Measurements from ENCODE around the gene MCRS1.

The MCRS1 gene

DNA sequence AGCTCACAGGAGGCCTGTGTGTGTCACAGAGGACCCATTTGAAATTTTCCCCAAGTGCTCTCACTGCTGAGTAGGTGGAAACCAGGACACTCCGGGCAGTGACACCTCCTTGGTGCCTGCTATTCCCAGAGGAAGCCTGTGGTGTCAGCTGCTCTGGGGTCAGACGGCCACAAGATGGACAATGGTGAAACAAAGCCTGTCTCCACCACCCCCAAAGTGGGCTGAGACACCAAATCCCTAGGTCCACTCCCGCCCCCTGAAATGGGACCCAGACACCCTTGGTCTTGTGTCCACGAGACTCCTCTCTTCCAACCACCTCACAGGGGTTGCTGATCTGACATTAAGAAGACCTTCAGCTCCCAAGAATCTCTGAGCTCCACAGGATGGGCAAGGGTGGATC lies 22.1 kb downstream of the MCRS1 start:
- no peak for DNase-seq (ENCODE audit: low spot score)
- no peak overlapping the region for H2BK12ac ChIP-seq (ENCODE audit: low read length)
- H2BK5ac ChIP-seq (ENCODE audit: low read length), result no peak overlapping the region
- H3K27ac ChIP-seq (replicated peaks; ENCODE audit: low read length), result no peak overlapping the region
- H4K91ac ChIP-seq (ENCODE audit: low read depth, low read length, poor library complexity), result no peak overlapping the region
- H3K4me3 ChIP-seq (ENCODE audit: low read length in 2 of 2), result no peak overlapping the region
- peaks cover 7 to 94% (median 75%) of the 10 kb centered on the region in 3 experiments for H3K27me3 ChIP-seq (ENCODE audit: control insufficient read depth in 3 of 3, insufficient read depth in 3 of 3, low read depth in 1 of 3, low read length in 3 of 3)
- peaks cover 14 to 22% of the 10 kb centered on the region in 2 donors for H3K4me1 ChIP-seq (ENCODE audit: control insufficient read depth in 2 of 2, insufficient read depth in 1 of 2, low read depth in 1 of 2, low read length in 2 of 2)
- H4K8ac ChIP-seq (ENCODE audit: low read depth, low read length), result no peak overlapping the region
- peaks cover 4% of the 10 kb centered on the region for H3K79me1 ChIP-seq (ENCODE audit: low read depth, low read length)
- H3K36me3 ChIP-seq (replicated peaks in 1 of 2; ENCODE audit: control insufficient read depth in 2 of 2, insufficient read depth in 2 of 2, low read length in 2 of 2), result no peaks in the 10 kb centered on the region
- H2AFZ ChIP-seq (ENCODE audit: low read length), result no peak overlapping the region
- no peak overlapping the region for H3K14ac ChIP-seq (ENCODE audit: low read length)
- H3K9me3 ChIP-seq (replicated peaks in 1 of 2; ENCODE audit: control insufficient read depth in 2 of 2, insufficient read depth in 1 of 2, low read depth in 1 of 2, low read length in 2 of 2), result no peaks in the 10 kb centered on the region
- no peak overlapping the region for H3K4ac ChIP-seq (ENCODE audit: low read length)
- no peak overlapping the region for H3K4me2 ChIP-seq (ENCODE audit: insufficient read depth, low read length, poor library complexity, severe bottlenecking)
- WGBS, 2 donors (ENCODE audit: extremely low coverage in 2 of 2, insufficient read length in 2 of 2, insufficient replicate concordance in 1 of 2), result no CpG with 5 or more reads among the region's 4 CpGs
- no peak overlapping the region for H2BK15ac ChIP-seq (ENCODE audit: low read length)
- H2AK5ac ChIP-seq (ENCODE audit: low read depth, low read length), result no peak overlapping the region
- no peak overlapping the region for H3K18ac ChIP-seq (ENCODE audit: low read length)
- no peak overlapping the region for H3K9ac ChIP-seq (ENCODE audit: low read depth, low read length, poor library complexity)
- H2BK120ac ChIP-seq (ENCODE audit: low read depth, low read length), result no peak overlapping the region
- no peak overlapping the region for H3K23ac ChIP-seq (ENCODE audit: low read depth, low read length, poor library complexity)

DNA sequence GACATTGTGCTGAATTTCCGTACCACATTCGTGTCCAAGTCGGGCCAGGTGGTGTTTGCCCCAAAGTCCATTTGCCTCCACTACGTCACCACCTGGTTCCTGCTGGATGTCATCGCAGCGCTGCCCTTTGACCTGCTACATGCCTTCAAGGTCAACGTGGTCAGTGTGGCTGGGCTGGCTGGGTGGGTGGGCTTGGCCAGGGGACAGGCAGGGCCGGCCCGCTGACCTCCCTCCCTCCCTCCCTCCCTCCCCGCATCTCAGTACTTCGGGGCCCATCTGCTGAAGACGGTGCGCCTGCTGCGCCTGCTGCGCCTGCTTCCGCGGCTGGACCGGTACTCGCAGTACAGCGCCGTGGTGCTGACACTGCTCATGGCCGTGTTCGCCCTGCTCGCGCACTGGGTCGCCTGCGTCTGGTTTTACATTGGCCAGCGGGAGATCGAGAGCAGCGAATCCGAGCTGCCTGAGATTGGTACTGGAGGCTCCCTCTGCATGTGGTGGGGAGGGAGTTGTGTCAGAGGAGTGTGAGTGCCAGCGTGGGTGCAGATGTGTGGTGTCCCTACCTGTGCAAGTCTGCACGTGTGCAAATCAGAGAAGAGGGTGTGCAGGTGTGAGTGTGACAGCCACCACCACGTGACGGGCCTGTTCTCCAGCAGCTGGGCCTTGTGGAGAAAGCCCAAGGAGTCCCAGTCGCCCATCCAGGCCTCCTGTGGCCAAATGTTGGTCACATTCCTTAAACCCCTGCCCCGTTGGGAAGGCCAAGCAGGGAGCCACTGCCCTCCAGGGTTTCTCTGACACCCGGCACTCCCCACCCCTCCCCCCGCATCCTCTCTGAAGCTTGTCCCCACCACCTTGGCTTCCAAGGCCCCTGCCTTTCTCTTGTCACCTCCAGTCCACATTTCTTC lies 23.8 kb downstream of the MCRS1 start:
- Histone ChIP-seq H3K4ac (ENCODE audit: low read length) (no peak overlapping the region), H3K79me1 (ENCODE audit: low read depth, low read length) (peaks cover 4% of the 10 kb centered on the region), H2AK5ac (ENCODE audit: low read depth, low read length) (peak overlapping the region; percentile 89), H3K14ac (ENCODE audit: low read length) (no peak overlapping the region), H3K4me1 (ENCODE audit: control insufficient read depth in 2 of 2, insufficient read depth in 1 of 2, low read depth in 1 of 2, low read length in 2 of 2) (peaks cover 14 to 16% of the 10 kb centered on the region in 2 donors), H3K36me3 (replicated peaks in 1 of 2; ENCODE audit: control insufficient read depth in 2 of 2, insufficient read depth in 2 of 2, low read length in 2 of 2) (no peaks in the 10 kb centered on the region), H3K23ac (ENCODE audit: low read depth, low read length, poor library complexity) (peak overlapping the region; percentile 60), H2AFZ (ENCODE audit: low read length) (peak overlapping the region; percentile 65), H2BK15ac (ENCODE audit: low read length) (peak overlapping the region; percentile 2), H3K27ac (replicated peaks; ENCODE audit: low read length) (no peak overlapping the region), H2BK12ac (ENCODE audit: low read length) (no peak overlapping the region), H4K91ac (ENCODE audit: low read depth, low read length, poor library complexity) (peak overlapping the region; percentile 57), H4K8ac (ENCODE audit: low read depth, low read length) (no peak overlapping the region), H3K9me3 (replicated peaks in 1 of 2; ENCODE audit: control insufficient read depth in 2 of 2, insufficient read depth in 1 of 2, low read depth in 1 of 2, low read length in 2 of 2) (peaks cover 0 to 2% of the 10 kb centered on the region in 2 donors), H3K4me3 (ENCODE audit: low read length in 2 of 2) (no peak overlapping the region), H3K4me2 (ENCODE audit: insufficient read depth, low read length, poor library complexity, severe bottlenecking) (peak overlapping the region; percentile 36), H3K18ac (ENCODE audit: low read length) (peak overlapping the region; percentile 80), H3K9ac (ENCODE audit: low read depth, low read length, poor library complexity) (peak overlapping the region; percentile 87), H2BK120ac (ENCODE audit: low read depth, low read length) (no peak overlapping the region), H3K27me3 (ENCODE audit: control insufficient read depth in 3 of 3, insufficient read depth in 3 of 3, low read depth in 1 of 3, low read length in 3 of 3) (peaks cover 22 to 95% (median 86%) of the 10 kb centered on the region in 3 experiments), H2BK5ac (ENCODE audit: low read length) (peak overlapping the region; percentile 48)
- no peak for DNase-seq (ENCODE audit: low spot score)
- WGBS, 2 donors (ENCODE audit: extremely low coverage in 2 of 2, insufficient read length in 2 of 2, insufficient replicate concordance in 1 of 2), result no CpG with 5 or more reads among the region's 39 CpGs

DNA sequence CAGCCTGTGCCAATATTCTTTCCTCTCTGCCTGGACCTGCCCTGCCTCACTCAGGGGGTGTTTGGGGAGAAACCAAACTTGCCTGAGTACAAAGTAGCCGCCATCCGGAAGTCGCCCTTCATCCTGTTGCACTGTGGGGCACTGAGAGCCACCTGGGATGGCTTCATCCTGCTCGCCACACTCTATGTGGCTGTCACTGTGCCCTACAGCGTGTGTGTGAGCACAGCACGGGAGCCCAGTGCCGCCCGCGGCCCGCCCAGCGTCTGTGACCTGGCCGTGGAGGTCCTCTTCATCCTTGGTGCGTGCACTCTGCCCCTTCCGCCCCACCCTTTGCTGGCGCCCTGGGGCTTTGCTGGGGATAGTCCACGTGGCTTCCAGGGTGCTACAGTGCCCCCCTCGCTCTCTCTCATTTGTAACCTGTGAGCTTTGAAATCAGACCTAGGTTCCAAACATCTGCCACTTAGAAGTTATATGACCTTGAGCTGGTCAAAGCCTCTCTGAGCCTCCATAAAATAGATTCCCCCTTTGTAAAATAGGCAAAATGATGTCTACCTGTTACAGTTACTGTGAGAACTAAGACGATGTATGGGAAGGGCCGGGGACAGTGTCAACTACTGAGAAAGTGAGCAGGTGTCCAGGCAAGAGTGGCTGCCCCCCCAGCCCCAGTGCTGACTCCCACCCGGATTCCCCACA lies 24.6 kb downstream of the MCRS1 start:
- Histone ChIP-seq H2AK5ac (ENCODE audit: low read depth, low read length) (no peak overlapping the region), H3K14ac (ENCODE audit: low read length) (no peak overlapping the region), H2BK5ac (ENCODE audit: low read length) (no peak overlapping the region), H3K18ac (ENCODE audit: low read length) (peak overlapping the region; percentile 80), H3K4me2 (ENCODE audit: insufficient read depth, low read length, poor library complexity, severe bottlenecking) (no peak overlapping the region), H2BK15ac (ENCODE audit: low read length) (no peak overlapping the region), H3K36me3 (replicated peaks in 1 of 2; ENCODE audit: control insufficient read depth in 2 of 2, insufficient read depth in 2 of 2, low read length in 2 of 2) (no peaks in the 10 kb centered on the region), H3K27me3 (ENCODE audit: control insufficient read depth in 3 of 3, insufficient read depth in 3 of 3, low read depth in 1 of 3, low read length in 3 of 3) (peaks cover 25 to 92% (median 85%) of the 10 kb centered on the region in 3 experiments), H3K9me3 (replicated peaks in 1 of 2; ENCODE audit: control insufficient read depth in 2 of 2, insufficient read depth in 1 of 2, low read depth in 1 of 2, low read length in 2 of 2) (peaks cover 0 to 2% of the 10 kb centered on the region in 2 donors), H3K79me1 (ENCODE audit: low read depth, low read length) (peaks cover 1% of the 10 kb centered on the region), H3K9ac (ENCODE audit: low read depth, low read length, poor library complexity) (no peak overlapping the region), H3K4me1 (ENCODE audit: control insufficient read depth in 2 of 2, insufficient read depth in 1 of 2, low read depth in 1 of 2, low read length in 2 of 2) (peaks cover 11 to 14% of the 10 kb centered on the region in 2 donors), H3K4me3 (ENCODE audit: low read length in 2 of 2) (no peak overlapping the region), H4K8ac (ENCODE audit: low read depth, low read length) (no peak overlapping the region), H3K23ac (ENCODE audit: low read depth, low read length, poor library complexity) (peak overlapping the region; percentile 58), H4K91ac (ENCODE audit: low read depth, low read length, poor library complexity) (no peak overlapping the region), H3K4ac (ENCODE audit: low read length) (no peak overlapping the region), H2BK12ac (ENCODE audit: low read length) (no peak overlapping the region), H2AFZ (ENCODE audit: low read length) (no peak overlapping the region), H3K27ac (replicated peaks; ENCODE audit: low read length) (no peak overlapping the region), H2BK120ac (ENCODE audit: low read depth, low read length) (no peak overlapping the region)
- no CpG with 5 or more reads among the region's 20 CpGs for WGBS, 2 donors (ENCODE audit: extremely low coverage in 2 of 2, insufficient read length in 2 of 2, insufficient replicate concordance in 1 of 2)
- no peak for DNase-seq (ENCODE audit: low spot score)
